HFF-Myc (cell line): Measurements from ENCODE around the gene FUS.
"Not testable (repeated sequence)": the region's sequence is repeated elsewhere in the genome, so short reads cannot be mapped to it uniquely, and the experiment has no call there.

ENCODE experiments used
- DNase-seq: peaks from one replicate; pipeline ENCODE4 v3.0.0-alpha.2; 2011; ENCODE audit warnings: low read depth; ENCODE audit errors: extremely low read depth
- H3K4me3 ChIP-seq: replicated peaks from 2 replicates; pipeline ENCODE4 v1.5.1; 2011; ENCODE audit warnings: low read depth, mild to moderate bottlenecking, control low read depth, low read length
- CTCF ChIP-seq: IDR thresholded peaks from 2 replicates; pipeline ENCODE4 v1.5.1; 2012; ENCODE audit warnings: mild to moderate bottlenecking, low read depth, low read length, control low read depth; ENCODE audit errors: missing control alignments

FUS gene

GRCh38 chr16:31145398-31145990 is 34.4 kb upstream of the FUS start:
- no peak for DNase-seq
- TF ChIP-seq CTCF: no peak
- no peak overlapping the region for H3K4me3 ChIP-seq

- no peak for DNase-seq
- no peak overlapping the region for H3K4me3 ChIP-seq
- TF ChIP-seq CTCF: no peak
Measured at GRCh38 chr16:31147574-31147973, 32.4 kb upstream of the FUS start.

GRCh38 chr16:31148281-31148728 is 31.6 kb upstream of the FUS start:
- TF ChIP-seq CTCF: no peak

DNA sequence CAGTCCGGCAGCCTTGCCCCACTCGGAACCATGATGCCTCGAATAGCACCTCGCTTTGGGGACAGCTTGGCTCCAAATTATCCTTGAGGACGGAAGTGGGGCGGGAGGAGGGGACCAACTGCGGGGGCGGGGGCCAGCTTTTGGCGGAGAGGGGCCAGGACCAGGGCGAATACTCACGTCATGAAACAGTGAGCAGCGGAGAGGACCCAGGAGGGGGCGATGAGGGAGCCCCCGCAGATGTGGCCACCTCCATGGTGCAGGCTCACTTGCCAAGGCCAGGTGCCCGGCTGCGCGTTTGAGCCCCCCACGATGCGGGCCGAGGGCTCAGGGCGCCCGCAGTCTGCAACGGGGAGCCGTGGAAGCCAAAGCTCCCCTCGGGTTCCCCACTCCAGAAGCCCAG is 31.0 kb upstream of the FUS start:
- no peak overlapping the region for H3K4me3 ChIP-seq
- no peak for TF ChIP-seq CTCF
- DNase-seq: no peak

More at GRCh38 chr16:31148281-31148728, 31.6 kb upstream of the FUS start:
- H3K4me3 ChIP-seq: no peak overlapping the region
- DNase-seq: no peak

- no peak overlapping the region for H3K4me3 ChIP-seq
- no peak for TF ChIP-seq CTCF
- no peak for DNase-seq
Measured at GRCh38 chr16:31149332-31149731, 30.6 kb upstream of the FUS start.

DNA sequence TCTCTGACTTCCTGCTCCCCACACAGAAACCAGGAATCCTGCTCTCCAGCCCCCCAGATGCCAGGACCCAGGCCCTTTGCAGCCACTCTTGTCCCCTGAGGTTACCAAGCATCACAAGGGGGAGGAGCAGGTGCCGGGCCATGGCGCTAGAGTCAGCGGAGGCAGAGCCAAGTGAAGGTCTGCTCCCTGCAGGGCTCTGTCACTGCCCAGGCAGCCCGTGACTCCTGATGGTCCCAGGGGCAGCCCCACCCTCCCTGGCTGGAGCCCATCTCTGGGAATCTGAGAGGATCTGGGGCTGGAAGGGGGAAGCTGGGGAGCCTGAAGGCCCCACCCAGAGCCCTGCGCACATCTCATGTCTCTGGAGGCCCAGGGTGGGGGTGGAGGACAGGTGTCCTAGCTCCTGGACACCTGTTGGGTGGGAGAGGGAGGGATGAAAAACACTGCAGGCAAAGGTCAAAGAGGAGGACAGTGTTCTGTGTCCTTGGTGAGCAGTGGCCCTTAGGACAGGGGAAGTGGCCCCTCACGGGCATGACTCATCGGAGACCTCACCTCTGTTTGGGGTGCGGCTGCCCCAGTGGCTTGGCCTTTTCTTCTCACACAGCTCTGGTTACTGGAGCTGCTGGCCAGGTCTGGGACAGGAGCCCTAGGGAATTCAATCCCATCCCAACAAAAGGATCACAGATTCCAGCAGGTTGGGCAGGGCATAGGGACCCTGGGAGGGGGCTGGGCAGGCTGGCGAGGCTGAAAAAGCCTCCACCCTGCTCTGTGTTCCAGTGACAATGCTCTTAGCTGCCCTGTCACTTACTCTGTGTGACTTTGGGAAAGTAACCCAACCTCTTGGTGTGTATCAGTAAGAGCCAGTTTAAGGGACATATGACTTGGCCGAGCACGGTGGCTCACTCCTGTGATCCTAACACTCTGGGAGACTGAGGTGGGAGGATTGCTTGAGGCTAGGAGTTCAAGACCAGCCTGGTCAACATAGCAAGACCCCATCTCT is 29.7 kb upstream of the FUS start, which contains the start of gene PRSS36:
PRSS36 (minus strand) TSS at position 173 of the 997 bp plus-strand sequence; CDS start at position 142, 31 bp downstream.
- no peak within 1 kb of the TSS for H3K4me3 ChIP-seq
- no peak for TF ChIP-seq CTCF
- no peak for DNase-seq

DNA sequence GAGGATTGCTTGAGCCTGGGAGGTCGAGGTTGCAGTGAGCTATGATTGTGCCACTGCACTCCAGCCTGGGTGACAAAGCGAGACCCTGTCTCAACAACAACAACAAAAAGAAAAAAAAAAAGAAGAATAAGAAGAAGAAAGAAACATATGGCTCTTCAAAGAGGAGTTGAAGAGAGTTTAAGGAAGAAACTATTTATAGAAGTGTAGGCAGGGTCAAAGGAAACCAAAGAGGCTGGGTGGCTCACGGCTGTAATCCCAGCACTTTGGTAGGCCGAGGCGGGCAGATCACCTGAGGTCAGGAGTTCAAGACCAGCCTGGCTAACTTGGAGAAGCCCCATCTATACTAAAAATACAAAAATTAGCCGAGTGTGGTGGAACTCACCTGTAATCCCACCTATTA is 29.0 kb upstream of the FUS start:
- not testable (repeated sequence) for DNase-seq

More for the DNA sequence above, 29.0 kb upstream of the FUS start:
- H3K4me3 ChIP-seq: not testable (repeated sequence)
